ENCODE data around the gene CHPF.

GRCh38 chr2:219497495-219498279 lies 45.9 kb downstream of the CHPF start:
- TF ChIP-seq EZH2 (IDR thresholded peaks at IDR 0.05; ENCODE audit: insufficient read depth, poor library complexity, severe bottlenecking) (no peak), EZH2phosphoT487 (IDR thresholded peaks at IDR 0.05; ENCODE audit: insufficient read depth, low read depth) (no peak)
